Kidney (tissue), 14 donors: ENCODE results near the gene TXNDC2. TPM values are rescaled to one million over a fixed set of nuclear protein-coding genes. Genes with fewer than 3 reads are reported as not detected.

Source experiments
- DNase-seq, 5 donors: peaks; one replicate each; pipeline ENCODE4 v3.0.0-alpha.2; 2013 to 2020
- FAIRE-seq: peaks from 2 replicates; lab custom pipeline; 2012; peaks lifted over from hg19 to GRCh38; lab: Jason Lieb, UNC
- H3K27ac ChIP-seq, 2 donors: one replicate each; pipeline ENCODE4 v1.7.0; 2013; ENCODE audit warnings: low read depth in 2 of 2, low read length in 2 of 2, inconsistent platforms in 1 of 2
- H3K27me3 ChIP-seq: one replicate; pipeline ENCODE4 v1.7.1; 2013; ENCODE audit warnings: low read length, inconsistent platforms; ENCODE audit not compliant: control insufficient read depth, insufficient read depth
- H3K36me3 ChIP-seq, 3 donors: one replicate each; pipeline versions ENCODE4 v1.7.0 to v1.7.1; 2013; ENCODE audit warnings: low read length in 3 of 3, control low read depth in 1 of 3, inconsistent platforms in 1 of 3; ENCODE audit not compliant: insufficient read depth in 3 of 3, control insufficient read depth in 2 of 3
- H3K4me1 ChIP-seq, 3 donors: one replicate each; pipeline versions ENCODE4 v1.7.0 to v1.7.1; 2013; ENCODE audit warnings: low read length in 3 of 3, inconsistent platforms in 1 of 3, low read depth in 1 of 3; ENCODE audit not compliant: control insufficient read depth in 2 of 3, insufficient read depth in 2 of 3
- H3K4me3 ChIP-seq, 3 donors: one replicate each; pipeline versions ENCODE4 v1.7.0 to v1.8.1; 2013; ENCODE audit warnings: low read length in 3 of 3, control low read depth in 1 of 3, inconsistent platforms in 1 of 3
- H3K9ac ChIP-seq, 3 donors: one replicate each; pipeline versions ENCODE4 v1.7.0 to v1.7.1; 2013; ENCODE audit warnings: low read length in 3 of 3, control low read depth in 1 of 3, inconsistent platforms in 1 of 3
- H3K9me3 ChIP-seq, 3 donors: one replicate each; pipeline versions ENCODE4 v1.7.0 to v1.7.1; 2013; ENCODE audit warnings: low read length in 3 of 3, control low read depth in 1 of 3, inconsistent platforms in 1 of 3; ENCODE audit not compliant: control insufficient read depth in 2 of 3, insufficient read depth in 1 of 3
- CTCF ChIP-seq: IDR thresholded peaks from 3 replicates; pipeline ENCODE4 v1.5.1; 2012; ENCODE audit warnings: mild to moderate bottlenecking, moderate library complexity, borderline replicate concordance; ENCODE audit not compliant: insufficient read depth; ENCODE audit errors: extremely low read depth
- intact Hi-C: fragments of 100-400 bp; cut with DNase I; formaldehyde crosslinking; loops from one replicate; pipeline ENCODE4 v1.11.1; 2022
- polyA plus RNA-seq: library from polyadenylated mRNA; stranded (reverse); fragments of 350-450 nt; fragmentation: Illumina TruSeq; extraction: RNeasy Lipid Tissue Mini Kit (QIAGEN cat#74804); gene quantifications from one replicate; pipeline ENCODE4 v1.2.3, GENCODE V29; 2014; ENCODE audit warnings: low read depth, low replicate concordance; ENCODE audit not compliant: insufficient read depth
- total RNA-seq: library from RNA; stranded (reverse); fragmentation: NEBNext Ultra II Directional; extraction: Animal tissue kit (Norgen Biotek cat#: 25700); gene quantifications from one replicate; pipeline ENCODE4 v1.2.1, GENCODE V29; 2021
- donor health status: control.
- donor health status: control.
- donor health status: control.
- donor health status: control.
- donor health status: control.
- donor health status: DM: yes; HTN: yes; CAD: no.
- donor health status: Normal renal cell carcinoma (clear cell type).

TXNDC2 gene
- total and polyA plus RNA-seq, 2 donors from 2014 or later: 0.16 TPM; not detected in 1

DNA sequence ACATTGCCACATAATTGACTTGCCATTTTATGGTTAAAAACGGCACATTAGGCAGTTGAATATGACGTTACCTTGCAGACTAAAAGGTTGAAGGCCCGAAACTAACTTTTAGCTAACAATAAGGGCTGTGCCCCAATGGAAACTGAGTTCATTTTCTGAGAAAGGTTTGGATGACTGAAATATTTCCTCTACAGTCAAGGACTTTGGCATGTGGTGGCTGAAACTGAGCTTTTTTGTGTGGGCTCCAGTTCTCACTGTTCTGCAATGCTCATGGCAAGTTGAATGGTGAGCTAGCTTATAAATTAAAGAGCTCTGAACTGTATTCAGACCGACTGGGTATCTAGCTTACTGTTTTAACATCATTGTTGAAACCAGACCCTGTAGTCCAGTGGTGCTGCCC is 23.8 kb upstream of the TXNDC2 start:
- DNase-seq (no peak), FAIRE-seq (no peak)
- Histone ChIP-seq H3K4me1 (no peaks in the 10 kb centered on the region), H3K9me3 (no peaks in the 10 kb centered on the region), H3K4me3 (no peak overlapping the region), H3K27me3 (no peaks in the 10 kb centered on the region), H3K27ac (no peak overlapping the region), H3K36me3 (no peaks in the 10 kb centered on the region), H3K9ac (no peak overlapping the region)
- no peak for TF ChIP-seq CTCF
- intact Hi-C loops: no loop called here

DNA sequence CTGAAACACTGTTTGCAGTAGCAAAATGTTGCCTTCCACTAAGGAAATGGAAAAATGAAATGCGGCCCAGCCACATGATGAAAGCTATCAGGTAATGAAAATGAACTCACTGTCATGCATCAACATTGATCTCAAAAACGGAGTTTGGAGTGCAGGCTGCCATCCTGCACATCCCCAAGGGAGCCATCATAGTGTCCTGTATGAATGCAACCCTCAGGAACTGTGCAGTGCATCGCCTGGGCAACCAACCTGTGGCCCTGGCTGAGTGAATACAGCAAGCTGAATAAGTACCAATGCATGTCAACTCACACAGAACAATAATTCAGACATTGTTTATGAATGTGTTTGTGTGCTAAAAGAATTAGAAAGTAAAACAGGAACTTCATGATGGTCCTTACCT is 23.1 kb upstream of the TXNDC2 start:
- H3K9ac ChIP-seq: no peak overlapping the region
- intact Hi-C loops: no loop called here
- no peak for DNase-seq
- no peak for TF ChIP-seq CTCF
- FAIRE-seq: no peak
- H3K9me3 ChIP-seq: no peaks in the 10 kb centered on the region
- H3K27ac ChIP-seq: no peak overlapping the region
- H3K27me3 ChIP-seq: no peaks in the 10 kb centered on the region
- no peak overlapping the region for H3K4me3 ChIP-seq
- no peaks in the 10 kb centered on the region for H3K36me3 ChIP-seq
- no peaks in the 10 kb centered on the region for H3K4me1 ChIP-seq

- H3K9ac ChIP-seq: no peak overlapping the region
- intact Hi-C loops: no loop called here
- TF ChIP-seq CTCF: no peak
Measured at GRCh38 chr18:9863282-9863681, 22.5 kb upstream of the TXNDC2 start.

More at GRCh38 chr18:9863282-9863681, 22.5 kb upstream of the TXNDC2 start:
- H3K4me3 ChIP-seq: no peak overlapping the region
- no peaks in the 10 kb centered on the region for H3K36me3 ChIP-seq
- DNase-seq (no peak), FAIRE-seq (no peak)
- no peak overlapping the region for H3K27ac ChIP-seq
- no peaks in the 10 kb centered on the region for H3K27me3 ChIP-seq
- no peaks in the 10 kb centered on the region for H3K9me3 ChIP-seq
- H3K4me1 ChIP-seq: no peaks in the 10 kb centered on the region
